ENCODE data around the gene TTR.

DNA sequence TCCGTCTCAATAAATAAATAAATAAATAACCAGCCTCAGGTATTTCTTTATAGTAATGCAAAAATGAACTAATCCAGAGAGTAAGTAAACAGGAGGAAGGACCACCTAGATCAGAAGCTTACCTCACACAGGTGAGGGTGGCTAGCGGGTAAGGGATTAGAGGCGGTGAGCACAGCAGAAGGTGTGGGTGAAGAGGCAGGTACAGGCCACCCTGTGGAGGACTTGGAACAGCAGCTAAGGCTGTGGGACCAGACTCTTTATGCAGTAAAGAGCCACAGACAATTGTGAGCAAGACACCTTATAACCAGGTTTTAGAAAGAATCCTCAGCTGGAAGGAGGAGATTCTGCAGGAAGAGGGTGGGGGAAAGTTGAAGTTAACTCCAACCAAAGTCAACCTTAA, 34.2 kb upstream of the TTR start:
- TF ChIP-seq, protein P1, sequence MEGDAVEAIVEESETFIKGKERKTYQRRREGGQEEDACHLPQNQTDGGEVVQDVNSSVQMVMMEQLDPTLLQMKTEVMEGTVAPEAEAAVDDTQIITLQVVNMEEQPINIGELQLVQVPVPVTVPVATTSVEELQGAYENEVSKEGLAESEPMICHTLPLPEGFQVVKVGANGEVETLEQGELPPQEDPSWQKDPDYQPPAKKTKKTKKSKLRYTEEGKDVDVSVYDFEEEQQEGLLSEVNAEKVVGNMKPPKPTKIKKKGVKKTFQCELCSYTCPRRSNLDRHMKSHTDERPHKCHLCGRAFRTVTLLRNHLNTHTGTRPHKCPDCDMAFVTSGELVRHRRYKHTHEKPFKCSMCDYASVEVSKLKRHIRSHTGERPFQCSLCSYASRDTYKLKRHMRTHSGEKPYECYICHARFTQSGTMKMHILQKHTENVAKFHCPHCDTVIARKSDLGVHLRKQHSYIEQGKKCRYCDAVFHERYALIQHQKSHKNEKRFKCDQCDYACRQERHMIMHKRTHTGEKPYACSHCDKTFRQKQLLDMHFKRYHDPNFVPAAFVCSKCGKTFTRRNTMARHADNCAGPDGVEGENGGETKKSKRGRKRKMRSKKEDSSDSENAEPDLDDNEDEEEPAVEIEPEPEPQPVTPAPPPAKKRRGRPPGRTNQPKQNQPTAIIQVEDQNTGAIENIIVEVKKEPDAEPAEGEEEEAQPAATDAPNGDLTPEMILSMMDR (IDR thresholded peaks at IDR 0.05): no peak
- TF ChIP-seq ZFX (IDR thresholded peaks at IDR 0.05; ENCODE audit: borderline replicate concordance): no peak
